Nephron (organoid): ENCODE measurements around the gene WDR55.
"Not testable (repeated sequence)": the region's sequence is repeated elsewhere in the genome, so short reads cannot be mapped to it uniquely, and the experiment has no call there.

Experiments used
- H3K27ac Mint-ChIP-seq, 3 experiments: 2 replicates each; pipeline ENCODE4 v1.8.0; 2020; ENCODE audit warnings: mixed read lengths in 3 of 3, mild to moderate bottlenecking in 2 of 3, moderate library complexity in 1 of 3
- H3K27me3 Mint-ChIP-seq: 2 replicates; pipeline ENCODE4 v1.8.0; 2021; ENCODE audit warnings: low read depth, mild to moderate bottlenecking, moderate library complexity, mixed read lengths
- H3K36me3 Mint-ChIP-seq: 2 replicates; pipeline ENCODE4 v1.8.0; 2020; ENCODE audit warnings: low read depth, mixed read lengths
- H3K4me1 Mint-ChIP-seq: 2 replicates; pipeline ENCODE4 v1.8.0; 2020; ENCODE audit warnings: mixed read lengths
- H3K4me3 Mint-ChIP-seq, 3 experiments: 2 replicates each; pipeline ENCODE4 v1.8.0; 2020; ENCODE audit warnings: mild to moderate bottlenecking in 3 of 3, mixed read lengths in 3 of 3, moderate library complexity in 2 of 3
- H3K9me3 Mint-ChIP-seq: 2 replicates; pipeline ENCODE4 v1.8.0; 2020; ENCODE audit warnings: mixed read lengths
- TF ChIP-seq, protein P1 (sequence below), 3 experiments: fragments of 200-600 bp; sonication (generic); IDR thresholded peaks; one replicate each; pipeline ENCODE4 v1.5.0; 2021; ENCODE audit warnings: antibody characterized with exemption in 3 of 3; ENCODE audit not compliant: unreplicated experiment in 3 of 3

The WDR55 gene

GRCh38 chr5:140713562-140714094, 48.9 kb downstream of the WDR55 start:
- Mint-ChIP-seq H3K9me3 (peaks cover 5% of the 10 kb centered on the region), H3K4me1 (peaks cover 5% of the 10 kb centered on the region), H3K36me3 (no peaks in the 10 kb centered on the region), H3K27me3 (peaks cover 5% of the 10 kb centered on the region), H3K27ac (no peak overlapping the region), H3K4me3 (no peak overlapping the region)
- TF ChIP-seq, protein P1, sequence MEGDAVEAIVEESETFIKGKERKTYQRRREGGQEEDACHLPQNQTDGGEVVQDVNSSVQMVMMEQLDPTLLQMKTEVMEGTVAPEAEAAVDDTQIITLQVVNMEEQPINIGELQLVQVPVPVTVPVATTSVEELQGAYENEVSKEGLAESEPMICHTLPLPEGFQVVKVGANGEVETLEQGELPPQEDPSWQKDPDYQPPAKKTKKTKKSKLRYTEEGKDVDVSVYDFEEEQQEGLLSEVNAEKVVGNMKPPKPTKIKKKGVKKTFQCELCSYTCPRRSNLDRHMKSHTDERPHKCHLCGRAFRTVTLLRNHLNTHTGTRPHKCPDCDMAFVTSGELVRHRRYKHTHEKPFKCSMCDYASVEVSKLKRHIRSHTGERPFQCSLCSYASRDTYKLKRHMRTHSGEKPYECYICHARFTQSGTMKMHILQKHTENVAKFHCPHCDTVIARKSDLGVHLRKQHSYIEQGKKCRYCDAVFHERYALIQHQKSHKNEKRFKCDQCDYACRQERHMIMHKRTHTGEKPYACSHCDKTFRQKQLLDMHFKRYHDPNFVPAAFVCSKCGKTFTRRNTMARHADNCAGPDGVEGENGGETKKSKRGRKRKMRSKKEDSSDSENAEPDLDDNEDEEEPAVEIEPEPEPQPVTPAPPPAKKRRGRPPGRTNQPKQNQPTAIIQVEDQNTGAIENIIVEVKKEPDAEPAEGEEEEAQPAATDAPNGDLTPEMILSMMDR (IDR thresholded peaks at IDR 0.05; ENCODE audit: unreplicated experiment in 3 of 3) = no peak

GRCh38 chr5:140716238-140716637, 51.5 kb downstream of the WDR55 start:
- not testable (repeated sequence) for H3K36me3 Mint-ChIP-seq, H3K27ac Mint-ChIP-seq, H3K9me3 Mint-ChIP-seq, H3K27me3 Mint-ChIP-seq, H3K4me1 Mint-ChIP-seq, H3K4me3 Mint-ChIP-seq

GRCh38 chr5:140718266-140718592, 53.5 kb downstream of the WDR55 start:
- TF ChIP-seq, protein P1 (IDR thresholded peaks at IDR 0.05; ENCODE audit: unreplicated experiment in 3 of 3) = no peak
- Mint-ChIP-seq H3K4me1 (no peaks in the 10 kb centered on the region), H3K9me3 (no peaks in the 10 kb centered on the region), H3K27ac (no peak overlapping the region), H3K36me3 (no peaks in the 10 kb centered on the region), H3K4me3 (no peak overlapping the region), H3K27me3 (peaks cover 4% of the 10 kb centered on the region)

GRCh38 chr5:140720738-140721137, 56.0 kb downstream of the WDR55 start:
- not testable (repeated sequence) for H3K9me3 Mint-ChIP-seq, H3K27me3 Mint-ChIP-seq, H3K4me1 Mint-ChIP-seq, H3K27ac Mint-ChIP-seq, H3K4me3 Mint-ChIP-seq, H3K36me3 Mint-ChIP-seq

DNA sequence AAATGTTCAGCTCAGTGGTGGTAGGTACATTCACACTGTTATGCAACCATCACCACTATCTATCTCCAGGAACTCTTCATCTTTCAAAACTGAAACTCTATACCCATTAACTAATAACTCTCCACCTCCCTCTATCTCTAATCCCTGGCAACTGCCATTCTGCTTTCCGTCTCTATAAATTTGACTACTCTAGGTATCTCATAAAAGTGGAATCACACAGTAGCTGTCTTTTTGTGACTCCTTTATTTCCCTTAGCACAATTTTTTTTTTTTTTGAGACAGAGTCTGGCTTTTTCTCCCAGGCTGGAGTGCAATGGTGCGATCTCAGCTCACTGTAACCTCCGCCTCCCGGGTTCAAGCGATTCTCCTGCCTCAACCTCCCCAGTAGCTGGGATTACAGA, 56.7 kb downstream of the WDR55 start:
- not testable (repeated sequence) for H3K4me3 Mint-ChIP-seq, H3K27ac Mint-ChIP-seq, H3K4me1 Mint-ChIP-seq, H3K36me3 Mint-ChIP-seq, H3K9me3 Mint-ChIP-seq, H3K27me3 Mint-ChIP-seq
